ENCODE data around the gene PCBD1. TPM values are rescaled to one million over a fixed set of nuclear protein-coding genes. Genes with fewer than 3 reads are reported as not detected.

The PCBD1 gene
- total and polyA plus RNA-seq, 9 donors: 62.8 to 82.7 (median 75.5) TPM

DNA sequence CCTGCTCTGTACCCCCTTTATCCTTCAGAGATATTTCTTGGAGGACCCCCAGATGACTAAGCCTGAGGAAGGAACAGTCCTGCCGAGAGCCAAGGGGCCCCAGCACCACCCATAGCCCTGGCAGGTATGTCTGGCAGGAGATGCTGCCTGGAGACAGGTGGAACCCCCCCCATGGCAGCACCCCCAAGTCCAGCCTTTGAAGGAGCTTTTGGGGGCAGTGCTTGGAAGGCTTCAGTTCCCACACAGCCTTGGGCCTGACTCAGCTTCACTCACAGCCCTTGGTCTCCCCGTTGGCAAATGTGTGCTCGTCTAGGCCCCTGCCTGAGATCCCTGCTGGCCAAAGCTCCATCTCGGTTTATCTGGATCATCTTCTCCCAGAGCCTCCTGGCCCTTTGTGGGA lies 23.0 kb upstream of the PCBD1 start:
- H3K4me3 ChIP-seq (ENCODE audit: low read length): no peak overlapping the region
- DNase-seq: no peak
- no peaks in the 10 kb centered on the region for H3K36me3 ChIP-seq (ENCODE audit: control insufficient read depth, insufficient read depth, low read length)
- no peak overlapping the region for H3K27ac ChIP-seq (ENCODE audit: low read length)
- no CpG with 5 or more reads among the region's 4 CpGs for WGBS (ENCODE audit: insufficient coverage)
- no peaks in the 10 kb centered on the region for H3K9me3 ChIP-seq (replicated peaks; ENCODE audit: control insufficient read depth, low read depth, low read length)
- H3K27me3 ChIP-seq (ENCODE audit: control insufficient read depth, insufficient read depth, low read length): peaks cover 12% of the 10 kb centered on the region
- H3K4me1 ChIP-seq (ENCODE audit: control insufficient read depth, insufficient read depth, low read length): peaks cover 4% of the 10 kb centered on the region

DNA sequence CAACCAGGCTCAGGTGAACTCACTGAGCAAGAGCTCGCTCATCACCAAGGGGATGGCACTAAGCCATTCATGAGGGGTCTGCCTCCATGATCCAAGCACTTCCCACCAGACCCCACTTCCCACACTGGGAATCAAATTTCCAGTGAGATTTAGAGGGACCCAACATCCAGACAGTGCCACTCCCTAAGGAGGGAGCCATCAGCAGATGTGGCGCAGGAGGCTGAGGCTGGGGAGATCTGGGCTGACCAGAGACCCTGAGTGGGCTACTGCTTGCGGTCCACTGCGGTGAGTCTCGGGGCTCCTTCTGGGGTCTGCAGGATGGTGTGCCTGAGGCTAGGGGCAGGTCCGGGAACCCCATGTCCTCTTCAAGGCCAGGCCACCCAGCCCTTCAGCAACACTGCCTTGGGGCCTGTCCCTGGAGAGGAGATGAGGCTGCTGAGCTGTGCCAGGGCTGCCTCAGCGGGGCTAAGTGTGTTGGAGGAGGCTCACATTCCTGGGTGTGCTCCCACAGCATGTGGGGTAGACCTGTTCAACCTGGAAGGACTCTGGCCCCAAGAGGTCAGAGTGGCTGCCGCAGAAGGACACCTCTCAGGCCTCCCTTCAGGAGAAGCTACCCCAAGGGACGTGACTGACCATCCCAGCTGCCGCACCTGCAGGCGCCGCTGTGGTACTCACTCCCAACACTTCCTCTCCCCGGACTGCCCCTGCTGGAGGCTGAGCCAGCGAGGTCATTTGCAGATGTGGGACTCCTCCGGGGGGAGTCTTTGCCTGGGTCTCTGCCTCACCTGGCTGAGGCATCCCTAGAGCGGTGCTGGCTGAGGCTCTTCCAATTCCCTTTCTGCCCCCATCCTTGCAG lies 22.3 kb upstream of the PCBD1 start:
- Histone ChIP-seq H3K4me3 (ENCODE audit: low read length) (no peak overlapping the region), H3K36me3 (ENCODE audit: control insufficient read depth, insufficient read depth, low read length) (no peaks in the 10 kb centered on the region), H3K27ac (ENCODE audit: low read length) (no peak overlapping the region), H3K9me3 (replicated peaks; ENCODE audit: control insufficient read depth, low read depth, low read length) (no peaks in the 10 kb centered on the region), H3K27me3 (ENCODE audit: control insufficient read depth, insufficient read depth, low read length) (peaks cover 11% of the 10 kb centered on the region), H3K4me1 (ENCODE audit: control insufficient read depth, insufficient read depth, low read length) (peaks cover 4% of the 10 kb centered on the region)
- 79% methylated on average over 15 of the region's 16 CpGs for WGBS (ENCODE audit: insufficient coverage)
- DNase-seq: no peak

DNA sequence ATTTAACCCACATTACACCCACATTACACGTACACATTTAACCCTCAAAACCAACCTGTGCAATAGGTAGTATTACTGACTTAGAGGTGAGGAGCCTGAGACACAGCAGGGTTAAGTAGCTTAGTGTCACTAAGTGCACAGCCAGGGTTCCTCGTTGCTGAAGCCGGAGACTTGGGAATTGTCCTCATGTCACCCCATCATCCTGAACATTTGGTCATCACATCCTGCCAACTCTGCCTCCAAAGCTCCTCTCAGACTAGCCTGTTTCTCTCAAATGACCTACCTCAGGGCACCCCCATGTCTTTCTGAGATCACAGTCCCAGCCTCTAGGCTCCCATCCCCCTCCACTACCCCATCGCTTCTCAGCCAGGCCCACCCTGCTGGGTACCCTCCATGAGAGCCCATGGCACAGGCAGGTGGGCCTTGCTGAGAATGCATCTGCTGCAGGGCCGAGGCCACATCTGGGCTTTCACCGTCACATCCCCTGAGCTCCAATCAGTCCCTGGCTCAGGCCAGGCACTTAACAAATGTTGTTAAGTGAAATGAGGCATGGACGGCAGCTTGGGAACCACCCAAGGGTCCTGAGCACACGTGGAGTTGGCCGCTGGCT lies 21.1 kb upstream of the PCBD1 start:
- Histone ChIP-seq H3K27me3 (ENCODE audit: control insufficient read depth, insufficient read depth, low read length) (peaks cover 11% of the 10 kb centered on the region), H3K27ac (ENCODE audit: low read length) (no peak overlapping the region), H3K4me1 (ENCODE audit: control insufficient read depth, insufficient read depth, low read length) (peaks cover 4% of the 10 kb centered on the region), H3K4me3 (ENCODE audit: low read length) (no peak overlapping the region), H3K9me3 (replicated peaks; ENCODE audit: control insufficient read depth, low read depth, low read length) (no peaks in the 10 kb centered on the region), H3K36me3 (ENCODE audit: control insufficient read depth, insufficient read depth, low read length) (no peaks in the 10 kb centered on the region)
- 83% methylated on average over 6 of the region's 9 CpGs for WGBS (ENCODE audit: insufficient coverage)
- DNase-seq: no peak

DNA sequence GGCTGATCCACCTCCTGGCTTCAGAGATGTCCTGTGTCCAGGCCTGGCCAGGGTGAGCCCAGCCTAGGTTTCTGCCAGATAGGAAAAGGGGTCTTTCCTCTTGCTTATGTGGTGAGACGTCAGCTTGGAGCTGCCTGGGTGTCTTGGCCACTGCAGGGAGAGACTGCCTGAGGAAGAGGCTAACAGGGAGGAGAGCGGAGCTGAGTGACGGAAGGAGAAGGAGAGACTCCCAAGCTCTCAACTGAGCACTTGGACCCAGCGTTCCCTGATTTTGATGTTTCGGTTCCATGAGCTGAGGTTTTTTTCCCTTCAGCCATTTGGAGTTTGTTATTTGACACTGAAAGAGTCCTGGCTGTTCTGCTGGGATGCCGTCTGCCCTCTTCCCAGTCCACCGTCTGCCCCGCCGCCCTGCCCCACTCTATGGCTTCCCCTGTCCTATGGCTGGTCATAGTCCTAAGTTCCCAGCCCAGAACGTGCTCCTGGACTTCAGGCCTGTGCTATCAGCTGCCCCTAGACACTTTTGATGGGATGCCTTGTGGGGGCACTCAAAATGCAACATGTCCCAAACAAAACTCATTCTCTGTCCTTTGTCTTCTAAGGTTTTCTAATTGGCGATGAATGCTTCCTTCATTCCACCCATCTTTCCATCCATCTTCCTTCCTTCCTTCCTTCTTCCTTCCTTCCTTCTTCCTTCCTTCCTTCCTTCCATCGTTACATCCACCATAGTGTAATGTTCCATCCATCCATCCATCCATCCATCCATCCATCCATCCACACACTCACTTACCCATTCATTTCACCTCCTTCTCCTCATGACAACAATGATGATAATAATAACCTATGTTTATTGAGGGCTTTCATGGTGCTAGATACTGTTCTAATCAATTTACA lies 20.3 kb upstream of the PCBD1 start:
- Histone ChIP-seq H3K27me3 (ENCODE audit: control insufficient read depth, insufficient read depth, low read length) (peaks cover 9% of the 10 kb centered on the region), H3K4me1 (ENCODE audit: control insufficient read depth, insufficient read depth, low read length) (peaks cover 4% of the 10 kb centered on the region), H3K36me3 (ENCODE audit: control insufficient read depth, insufficient read depth, low read length) (no peaks in the 10 kb centered on the region), H3K27ac (ENCODE audit: low read length) (no peak overlapping the region), H3K4me3 (ENCODE audit: low read length) (no peak overlapping the region), H3K9me3 (replicated peaks; ENCODE audit: control insufficient read depth, low read depth, low read length) (no peaks in the 10 kb centered on the region)
- WGBS (ENCODE audit: insufficient coverage): 62% methylated on average over 10 of the region's 12 CpGs
- DNase-seq: no peak

DNA sequence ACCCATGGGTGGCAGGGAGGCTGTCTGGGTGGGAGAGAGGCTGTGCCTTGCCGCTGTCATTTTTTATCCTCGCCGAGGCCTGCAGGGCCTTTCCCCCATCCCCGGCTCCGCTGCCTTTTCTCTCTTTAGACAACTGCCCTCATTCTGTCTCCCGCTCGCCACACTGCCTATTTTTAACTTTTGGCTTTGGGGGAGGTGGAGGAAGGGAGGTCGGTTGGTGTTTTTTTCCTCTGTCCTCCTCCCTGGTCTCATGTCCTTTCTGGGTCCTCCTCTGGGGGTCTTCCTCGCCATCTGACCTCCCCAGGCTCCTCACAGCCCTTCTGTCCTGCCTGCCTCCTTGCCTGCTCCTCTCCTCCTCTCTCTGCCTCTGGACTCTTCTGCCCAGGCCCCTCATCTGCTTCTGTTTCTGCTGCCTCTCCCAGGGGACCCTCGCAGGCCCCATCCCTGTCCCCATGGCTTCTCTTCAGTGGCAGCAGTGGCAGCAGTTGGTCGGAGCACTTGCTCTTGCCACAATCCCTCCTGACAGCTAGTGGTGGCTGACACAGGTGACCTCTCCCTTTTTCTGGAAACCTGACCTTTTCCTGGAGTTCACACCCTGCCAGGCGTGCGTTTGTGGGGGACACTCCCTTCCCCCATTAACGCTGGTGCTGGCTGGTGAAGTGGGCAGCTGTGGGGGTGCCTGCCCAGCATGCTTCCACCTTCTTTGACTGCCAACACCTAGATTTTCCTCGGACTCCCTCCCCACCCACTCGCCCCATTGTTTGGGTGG lies 19.5 kb upstream of the PCBD1 start:
- WGBS (ENCODE audit: insufficient coverage): 44% methylated on average over 4 of the region's 16 CpGs
- no peaks in the 10 kb centered on the region for H3K9me3 ChIP-seq (replicated peaks; ENCODE audit: control insufficient read depth, low read depth, low read length)
- DNase-seq: no peak

DNA sequence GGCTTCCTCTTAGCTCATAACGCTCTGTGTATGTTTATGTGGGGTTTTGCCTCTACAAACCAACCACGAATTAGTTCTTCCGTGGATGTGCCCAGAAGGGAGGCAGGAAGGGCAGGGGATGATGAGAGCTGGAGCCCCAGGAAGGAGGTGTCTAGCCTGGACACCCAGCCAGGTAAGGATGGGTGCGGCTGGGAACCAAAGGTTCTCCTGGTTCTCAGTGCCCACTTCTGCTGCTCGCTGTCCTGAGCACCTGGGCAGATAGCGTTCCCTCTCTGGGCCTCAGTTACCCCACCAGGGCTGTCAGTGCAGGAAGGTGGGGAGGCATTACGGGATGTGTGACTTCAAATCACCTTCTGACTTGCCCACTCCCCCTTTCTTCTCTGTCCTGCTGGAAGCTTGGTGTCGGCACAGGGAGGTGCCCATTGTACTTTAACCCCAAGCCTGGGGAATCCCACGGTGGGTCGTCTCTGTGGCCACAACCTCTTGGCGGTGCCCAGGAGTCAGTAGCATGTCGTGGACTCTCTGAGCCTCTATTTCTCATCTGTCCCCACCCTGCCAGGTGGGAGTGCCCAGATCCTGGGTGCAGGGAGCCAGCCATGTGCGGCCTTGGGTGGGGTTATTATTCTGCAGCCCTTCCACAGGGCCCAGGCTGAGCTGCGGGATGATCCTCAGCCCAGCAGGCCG lies 18.7 kb upstream of the PCBD1 start:
- H3K27ac ChIP-seq (ENCODE audit: low read length): no peak overlapping the region
- no peak for DNase-seq
- H3K4me1 ChIP-seq (ENCODE audit: control insufficient read depth, insufficient read depth, low read length): peaks cover 8% of the 10 kb centered on the region
- no peak overlapping the region for H3K4me3 ChIP-seq (ENCODE audit: low read length)
- peaks cover 9% of the 10 kb centered on the region for H3K27me3 ChIP-seq (ENCODE audit: control insufficient read depth, insufficient read depth, low read length)
- H3K36me3 ChIP-seq (ENCODE audit: control insufficient read depth, insufficient read depth, low read length): no peaks in the 10 kb centered on the region
- 82% methylated on average over 8 of the region's 15 CpGs for WGBS (ENCODE audit: insufficient coverage)
- H3K9me3 ChIP-seq (replicated peaks; ENCODE audit: control insufficient read depth, low read depth, low read length): no peaks in the 10 kb centered on the region

More for the DNA sequence above, 19.5 kb upstream of the PCBD1 start:
- Histone ChIP-seq H3K27ac (ENCODE audit: low read length) (no peak overlapping the region), H3K27me3 (ENCODE audit: control insufficient read depth, insufficient read depth, low read length) (peaks cover 9% of the 10 kb centered on the region), H3K4me3 (ENCODE audit: low read length) (no peak overlapping the region), H3K36me3 (ENCODE audit: control insufficient read depth, insufficient read depth, low read length) (no peaks in the 10 kb centered on the region), H3K4me1 (ENCODE audit: control insufficient read depth, insufficient read depth, low read length) (peaks cover 8% of the 10 kb centered on the region)

DNA sequence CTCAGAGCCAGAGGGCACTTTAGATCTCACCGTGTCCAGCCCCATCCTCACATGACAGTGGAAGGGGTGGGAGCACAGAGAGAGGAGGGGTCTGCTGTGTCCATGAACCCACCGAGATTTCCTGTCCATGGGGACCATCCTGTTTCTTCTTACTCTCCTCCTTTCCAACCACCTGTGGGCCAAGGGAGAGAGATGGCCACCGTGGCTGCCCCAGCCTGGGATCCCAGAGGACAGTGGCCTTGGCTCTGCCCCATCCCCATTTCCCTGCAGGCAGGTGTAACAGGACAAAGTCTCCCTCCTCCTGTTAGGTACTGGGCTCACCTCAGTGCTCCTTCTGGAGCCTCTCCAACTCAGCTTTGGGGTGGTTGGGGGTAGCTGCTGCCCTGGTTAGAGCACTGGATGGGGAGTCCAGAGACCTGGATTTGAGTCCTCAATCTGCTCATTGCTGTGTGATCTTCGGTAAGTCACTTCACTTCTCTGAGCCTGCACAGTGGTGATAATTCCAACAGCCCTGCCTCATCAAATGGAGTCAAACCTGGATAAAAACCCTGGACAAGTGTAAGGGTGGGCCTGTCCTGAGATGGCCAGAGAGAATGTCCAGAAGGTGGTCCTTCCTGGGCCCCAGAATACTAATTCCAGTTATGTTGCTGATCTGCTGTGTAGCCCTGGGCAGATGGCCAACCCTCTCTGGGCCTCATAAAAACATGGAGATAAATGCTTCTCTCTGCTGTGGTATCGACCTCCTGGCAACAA lies 17.8 kb upstream of the PCBD1 start:
- H3K9me3 ChIP-seq (replicated peaks; ENCODE audit: control insufficient read depth, low read depth, low read length): no peaks in the 10 kb centered on the region
- H3K4me1 ChIP-seq (ENCODE audit: control insufficient read depth, insufficient read depth, low read length): peaks cover 8% of the 10 kb centered on the region
- no peak overlapping the region for H3K27ac ChIP-seq (ENCODE audit: low read length)
- no peaks in the 10 kb centered on the region for H3K36me3 ChIP-seq (ENCODE audit: control insufficient read depth, insufficient read depth, low read length)
- DNase-seq: no peak
- 56% methylated on average over 3 of the region's 5 CpGs for WGBS (ENCODE audit: insufficient coverage)
- peaks cover 15% of the 10 kb centered on the region for H3K27me3 ChIP-seq (ENCODE audit: control insufficient read depth, insufficient read depth, low read length)
- H3K4me3 ChIP-seq (ENCODE audit: low read length): no peak overlapping the region

DNA sequence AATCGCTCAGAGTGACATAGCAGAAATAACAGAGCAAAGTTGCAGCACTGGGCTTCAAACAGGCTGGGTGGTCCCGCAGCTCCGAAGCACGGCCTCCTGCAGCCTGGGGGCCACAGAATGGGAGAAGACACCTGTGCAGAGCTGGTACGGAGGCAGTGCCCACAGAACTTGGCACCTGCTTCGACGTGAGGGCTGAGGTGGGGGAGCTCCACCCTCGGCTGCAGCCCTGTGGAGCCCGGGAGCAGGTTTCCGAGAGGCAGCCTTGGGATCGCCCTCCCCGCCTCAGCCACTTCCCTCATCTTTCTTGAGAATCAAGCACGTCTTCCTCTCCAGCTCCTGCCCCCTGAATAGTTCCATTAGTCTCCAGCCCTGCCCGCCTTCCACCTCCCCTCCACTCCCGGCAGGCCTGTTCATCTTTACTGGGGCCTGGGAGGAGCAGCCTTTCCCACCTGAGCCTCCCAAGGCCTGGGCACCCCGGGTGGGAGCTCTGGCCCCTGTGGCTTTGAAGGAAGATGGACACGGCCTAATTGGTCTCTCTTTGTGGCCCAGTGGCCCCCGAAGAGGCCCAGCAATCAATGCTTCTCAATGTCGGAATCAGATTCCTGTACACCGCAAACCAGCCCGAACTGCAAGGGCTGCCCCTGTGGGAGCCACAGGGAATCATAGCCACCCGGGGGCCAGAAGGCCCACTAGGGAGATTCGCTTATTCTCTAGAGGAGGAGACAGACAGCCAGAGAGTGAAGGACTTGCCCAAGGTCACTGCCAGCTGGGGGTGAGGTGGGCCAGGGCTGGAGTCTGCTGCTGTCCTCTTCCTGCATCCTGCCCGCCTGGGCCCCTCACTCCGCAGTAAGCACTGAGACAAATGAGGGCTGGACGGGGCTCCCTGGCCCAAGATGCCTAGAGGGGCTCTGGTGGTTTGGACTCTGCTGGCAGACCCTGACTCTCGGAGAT lies 17.0 kb upstream of the PCBD1 start:
- no peak for DNase-seq
- Histone ChIP-seq H3K4me1 (ENCODE audit: control insufficient read depth, insufficient read depth, low read length) (peaks cover 8% of the 10 kb centered on the region), H3K4me3 (ENCODE audit: low read length) (no peak overlapping the region), H3K27ac (ENCODE audit: low read length) (no peak overlapping the region), H3K9me3 (replicated peaks; ENCODE audit: control insufficient read depth, low read depth, low read length) (no peaks in the 10 kb centered on the region), H3K27me3 (ENCODE audit: control insufficient read depth, insufficient read depth, low read length) (peaks cover 19% of the 10 kb centered on the region), H3K36me3 (ENCODE audit: control insufficient read depth, insufficient read depth, low read length) (no peaks in the 10 kb centered on the region)
- whole genome bisulfite sequencing (ENCODE audit: insufficient coverage): 72% methylated on average over 26 of the region's 27 CpGs

All from muscle of leg (tissue), 11 donors.